Gastrocnemius medialis (tissue), 4 donors: ENCODE measurements around the gene NFIA. TPM values are rescaled to one million over a fixed set of nuclear protein-coding genes. Genes with fewer than 3 reads are reported as not detected.

Source experiments
- ATAC-seq, 2 donors: fragments of 150-250 bp; one replicate each; pipeline ENCODE4 v1.9.1; 2016
- DNase-seq, 2 donors: peaks; one replicate each; pipeline ENCODE4 v3.0.0-alpha.2; 2019
- H3K27ac ChIP-seq, 4 donors: fragments of 200-600 bp; sonication (generic); 1 replicate in 1 of 4; 2 replicates in 3 of 4; pipeline ENCODE4 v1.5.1; 2016 to 2018; ENCODE audit warnings: mild to moderate bottlenecking in 2 of 4, moderate library complexity in 1 of 4
- H3K27me3 ChIP-seq, 3 donors: fragments of 200-600 bp; sonication (generic) in 2 of 3; 1 replicate in 1 of 3; 2 replicates in 2 of 3; pipeline versions ENCODE4 v1.5.1 to v1.6.0; 2016 to 2019; ENCODE audit warnings: mild to moderate bottlenecking in 1 of 3, moderate library complexity in 1 of 3
- H3K36me3 ChIP-seq, 2 donors: fragments of 200-600 bp; sonication (generic) in 1 of 2; one replicate each; pipeline ENCODE4 v1.5.1; 2017 to 2018
- H3K4me1 ChIP-seq, 2 donors: fragments of 200-600 bp; sonication (generic) in 1 of 2; one replicate each; pipeline ENCODE4 v1.5.1; 2016 to 2017; ENCODE audit warnings: mild to moderate bottlenecking in 2 of 2
- H3K4me3 ChIP-seq, 4 donors: fragments of 200-600 bp; sonication (generic) in 3 of 4; 1 replicate in 1 of 4; 2 replicates in 3 of 4; pipeline ENCODE4 v1.5.1; 2016 to 2019; ENCODE audit warnings: mild to moderate bottlenecking in 2 of 4
- H3K9me3 ChIP-seq, 3 donors: fragments of 200-600 bp; sonication (generic) in 2 of 3; 1 replicate in 1 of 3; 2 replicates in 2 of 3; pipeline ENCODE4 v1.5.1; 2016 to 2019
- POLR2A ChIP-seq, 2 donors: fragments of 450-650 bp; IDR thresholded peaks; one replicate each; pipeline ENCODE4 v1.6.1; 2017; ENCODE audit warnings: antibody characterized with exemption in 2 of 2, mild to moderate bottlenecking in 2 of 2, moderate library complexity in 2 of 2
- in situ Hi-C, 4 donors: fragments of 200-750 bp; cut with MboI; loops; one replicate each; pipeline versions ENCODE4 v1.15.0 to v1.8.0; 2017; ENCODE audit warnings: low sequenced_read_pairs in 4 of 4
- intact Hi-C: fragments of 100-400 bp; cut with DNase I; formaldehyde crosslinking; loops from one replicate; pipeline ENCODE4 v1.15.1; 2023; ENCODE audit warnings: low total_unique reads
- total RNA-seq, 4 donors: library from RNA; depleted of rRNA; stranded (reverse); fragments of >200 nt; gene quantifications; one replicate each; pipeline versions ENCODE4 v1.1.0 to v1.2.3, GENCODE V29; 2016
- TF ChIP-seq, protein P1 (sequence below), 5 experiments: fragments of 450-650 bp in 3 of 5; fragments of 200-600 bp in 2 of 5; sonication (generic) in 2 of 5; IDR thresholded peaks in 4 of 5; conservative IDR thresholded peaks in 1 of 5; 1 replicate in 4 of 5; 2 replicates in 1 of 5; pipeline ENCODE4 v1.5.1; 2016 to 2019; ENCODE audit warnings: antibody characterized with exemption in 5 of 5, mild to moderate bottlenecking in 3 of 5, moderate library complexity in 3 of 5

NFIA gene
- total RNA-seq, 4 donors from 2014 or later = 12.9 to 27.0 (median 26.6) TPM

DNA sequence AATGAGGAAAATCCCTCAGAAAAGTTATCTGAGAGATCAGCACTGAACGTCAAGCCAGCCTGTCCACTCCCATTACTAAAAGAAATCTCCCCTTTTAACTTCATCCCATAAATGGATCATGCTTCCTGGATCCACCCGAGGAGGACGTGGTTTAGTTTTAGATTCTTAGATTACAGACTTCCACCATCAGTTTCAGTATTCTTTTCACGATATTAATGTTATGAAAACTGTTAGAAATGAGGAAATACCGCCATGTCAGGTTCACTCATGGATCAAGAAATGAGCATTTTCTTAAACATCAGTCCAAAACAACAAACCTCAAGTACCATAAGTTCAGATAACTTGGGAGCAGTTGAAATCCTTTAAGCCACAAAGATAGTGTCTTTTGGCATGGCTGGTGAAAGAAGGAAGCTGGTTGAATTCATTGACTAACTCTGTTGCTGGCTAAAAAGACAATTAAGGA is 49.8 kb downstream of the NFIA start:
- no peaks in the 10 kb centered on the region for H3K9me3 ChIP-seq
- no peaks in the 10 kb centered on the region for H3K36me3 ChIP-seq
- no peaks in the 10 kb centered on the region for H3K27me3 ChIP-seq
- no peak for DNase-seq
- H3K4me3 ChIP-seq = peak overlapping the region; percentile 8 to 28 (median 16)
- in situ Hi-C loops (no loop called here), intact Hi-C loops (no loop called here)
- H3K27ac ChIP-seq = peak overlapping the region; percentile 61 to 76 (median 68)
- H3K4me1 ChIP-seq = peaks cover 25 to 46% of the 10 kb centered on the region in 2 donors
- ATAC-seq = peak in 1 of 2 donors; percentile 32
- TF ChIP-seq POLR2A (IDR thresholded peaks at IDR 0.05) = no peak
- TF ChIP-seq, protein P1, sequence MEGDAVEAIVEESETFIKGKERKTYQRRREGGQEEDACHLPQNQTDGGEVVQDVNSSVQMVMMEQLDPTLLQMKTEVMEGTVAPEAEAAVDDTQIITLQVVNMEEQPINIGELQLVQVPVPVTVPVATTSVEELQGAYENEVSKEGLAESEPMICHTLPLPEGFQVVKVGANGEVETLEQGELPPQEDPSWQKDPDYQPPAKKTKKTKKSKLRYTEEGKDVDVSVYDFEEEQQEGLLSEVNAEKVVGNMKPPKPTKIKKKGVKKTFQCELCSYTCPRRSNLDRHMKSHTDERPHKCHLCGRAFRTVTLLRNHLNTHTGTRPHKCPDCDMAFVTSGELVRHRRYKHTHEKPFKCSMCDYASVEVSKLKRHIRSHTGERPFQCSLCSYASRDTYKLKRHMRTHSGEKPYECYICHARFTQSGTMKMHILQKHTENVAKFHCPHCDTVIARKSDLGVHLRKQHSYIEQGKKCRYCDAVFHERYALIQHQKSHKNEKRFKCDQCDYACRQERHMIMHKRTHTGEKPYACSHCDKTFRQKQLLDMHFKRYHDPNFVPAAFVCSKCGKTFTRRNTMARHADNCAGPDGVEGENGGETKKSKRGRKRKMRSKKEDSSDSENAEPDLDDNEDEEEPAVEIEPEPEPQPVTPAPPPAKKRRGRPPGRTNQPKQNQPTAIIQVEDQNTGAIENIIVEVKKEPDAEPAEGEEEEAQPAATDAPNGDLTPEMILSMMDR (IDR thresholded peaks at IDR 0.05 in 4 of 5, conservative IDR thresholded peaks at IDR 0.05 in 1 of 5) = no peak

DNA sequence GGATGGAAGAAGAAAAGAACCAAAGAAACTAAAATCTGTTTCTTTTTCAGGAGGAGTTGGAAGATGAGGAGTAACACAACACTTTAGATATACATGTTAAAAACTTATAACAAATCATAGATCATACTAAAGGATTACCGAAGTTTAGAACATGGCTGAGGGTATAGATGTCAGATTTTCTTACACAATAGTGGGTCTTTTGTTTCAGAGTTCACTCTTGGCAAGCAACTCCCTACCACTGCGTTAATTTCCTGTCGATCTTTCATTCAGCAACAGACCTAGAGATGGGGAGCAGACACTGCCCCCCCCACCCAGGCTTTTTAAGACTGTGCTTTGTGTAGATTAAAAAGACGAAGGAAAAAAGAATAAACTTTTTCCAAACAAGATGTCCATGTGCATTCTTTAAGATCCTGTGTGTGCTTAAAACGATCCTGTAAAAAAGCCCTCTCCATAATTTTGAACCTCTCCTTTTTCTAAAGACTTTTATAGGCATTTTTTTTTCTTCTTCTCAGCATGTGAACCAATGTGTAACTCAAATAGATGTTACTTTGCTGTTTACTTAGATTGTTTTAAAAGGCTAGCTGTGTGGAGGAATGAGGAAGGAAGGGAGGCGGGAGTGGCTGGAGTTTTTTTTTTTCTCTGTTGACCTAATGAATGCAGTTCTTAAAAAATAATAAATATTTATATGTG is 50.4 kb downstream of the NFIA start:
- H3K4me1 ChIP-seq = peaks cover 25 to 44% of the 10 kb centered on the region in 2 donors
- DNase-seq = no peak
- no peaks in the 10 kb centered on the region for H3K36me3 ChIP-seq
- H3K4me3 ChIP-seq = peak overlapping the region; percentile 8 to 28 (median 16)
- intact Hi-C loops (no loop called here), in situ Hi-C loops (no loop called here)
- peak overlapping the region; percentile 61 to 76 (median 68) for H3K27ac ChIP-seq
- ATAC-seq = peak; percentile 34 to 52
- H3K9me3 ChIP-seq = no peaks in the 10 kb centered on the region
- no peaks in the 10 kb centered on the region for H3K27me3 ChIP-seq
- TF ChIP-seq POLR2A (IDR thresholded peaks at IDR 0.05) = no peak
- TF ChIP-seq, protein P1 (IDR thresholded peaks at IDR 0.05 in 4 of 5, conservative IDR thresholded peaks at IDR 0.05 in 1 of 5) = no peak

DNA sequence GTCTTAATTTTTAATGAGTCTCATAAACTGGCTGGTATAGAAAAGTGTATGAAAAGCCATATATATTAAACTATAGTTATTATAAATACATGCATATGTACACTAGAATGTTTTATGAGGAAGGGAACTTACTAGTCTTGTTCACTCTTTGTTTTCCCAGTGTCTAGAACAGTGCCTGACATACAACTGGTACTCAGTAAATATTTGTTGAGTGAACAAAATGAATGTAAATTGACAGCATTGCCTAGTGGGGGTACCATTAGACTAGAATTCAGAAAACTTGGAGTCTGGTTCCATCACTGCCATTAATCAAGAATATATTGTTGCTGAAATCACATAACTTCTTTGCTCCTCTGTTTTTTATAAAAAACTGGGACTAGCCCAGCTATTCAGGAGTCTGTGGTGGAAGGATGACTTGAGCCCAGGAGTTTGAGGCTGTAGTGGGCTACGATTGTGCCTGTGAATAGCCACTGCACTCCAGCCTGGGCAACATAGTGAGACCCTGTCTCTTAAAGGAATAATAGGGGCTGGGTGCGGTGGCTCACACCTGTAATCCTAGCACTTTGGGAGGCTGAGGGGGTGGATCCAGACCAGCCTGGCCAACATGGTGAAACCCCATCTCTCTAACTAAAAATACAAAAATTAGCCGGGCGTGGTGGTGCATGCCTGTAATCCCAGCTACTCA is 51.1 kb downstream of the NFIA start:
- intact Hi-C loops = no loop called here
- no peaks in the 10 kb centered on the region for H3K27me3 ChIP-seq
- ATAC-seq = no peak
- in situ Hi-C loops = no loop called here
- DNase-seq = no peak
- no peak for TF ChIP-seq POLR2A (IDR thresholded peaks at IDR 0.05)
- TF ChIP-seq, protein P1 (IDR thresholded peaks at IDR 0.05 in 4 of 5, conservative IDR thresholded peaks at IDR 0.05 in 1 of 5) = no peak
- no peaks in the 10 kb centered on the region for H3K36me3 ChIP-seq
- H3K9me3 ChIP-seq = no peaks in the 10 kb centered on the region
- peak overlapping the region in 3 of 4 donors; percentile 61 to 76 (median 68) for H3K27ac ChIP-seq
- H3K4me3 ChIP-seq = no peak overlapping the region
- H3K4me1 ChIP-seq = peaks cover 25 to 47% of the 10 kb centered on the region in 2 donors

DNA sequence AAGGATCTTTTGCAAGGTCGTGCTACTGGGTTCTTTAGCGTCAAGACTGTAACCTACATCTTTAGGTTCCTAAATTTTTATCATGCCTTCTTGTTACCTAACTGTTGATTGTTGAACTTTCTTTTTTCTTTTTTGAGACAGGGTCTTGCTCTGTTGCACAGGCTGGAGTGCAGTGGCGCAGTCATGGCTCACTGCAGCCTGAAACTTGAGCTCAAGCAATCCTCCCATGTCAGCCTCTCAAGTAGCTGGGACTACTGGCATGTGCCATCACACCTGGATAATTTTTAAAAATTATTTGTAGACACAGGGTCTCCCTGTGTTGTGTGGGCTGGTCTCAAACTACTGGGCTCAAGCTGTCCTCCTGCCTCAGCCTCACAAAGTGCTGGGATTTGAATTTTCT is 52.9 kb downstream of the NFIA start:
- intact Hi-C loops = no loop called here

More for the DNA sequence above, 52.9 kb downstream of the NFIA start:
- no peak overlapping the region for H3K27ac ChIP-seq
- peaks cover 43 to 62% of the 10 kb centered on the region in 2 donors for H3K4me1 ChIP-seq
- in situ Hi-C loops = no loop called here
- H3K4me3 ChIP-seq = no peak overlapping the region
- no peaks in the 10 kb centered on the region for H3K9me3 ChIP-seq
- H3K27me3 ChIP-seq = no peaks in the 10 kb centered on the region
- DNase-seq = no peak
- no peaks in the 10 kb centered on the region for H3K36me3 ChIP-seq
- TF ChIP-seq, protein P1 (IDR thresholded peaks at IDR 0.05 in 4 of 5, conservative IDR thresholded peaks at IDR 0.05 in 1 of 5) = no peak
- TF ChIP-seq POLR2A (IDR thresholded peaks at IDR 0.05) = no peak
- no peak for ATAC-seq
